H1 (cell line): ENCODE results near the gene COG7. TPM values are rescaled to one million over a fixed set of nuclear protein-coding genes. Genes with fewer than 3 reads are reported as not detected.

Experiments used
- HDAC6 ChIP-seq: IDR thresholded peaks from one replicate; pipeline ENCODE4 v1.7.1; 2012; ENCODE audit warnings: low read depth, mild to moderate bottlenecking, inconsistent platforms, low read length, moderate library complexity
- POLR2A ChIP-seq, 2 experiments: IDR thresholded peaks; 1 replicate in 1 of 2; 2 replicates in 1 of 2; pipeline ENCODE4 v1.6.1; 2011; ENCODE audit warnings: low read depth in 2 of 2, low read length in 2 of 2, mild to moderate bottlenecking in 2 of 2; ENCODE audit errors: control extremely low read depth in 1 of 2
- SIRT6 ChIP-seq: IDR thresholded peaks from one replicate; pipeline ENCODE4 v1.7.1; 2012; ENCODE audit warnings: low read length, inconsistent platforms
- polyA plus RNA-seq, 7 experiments: library from polyadenylated mRNA; depleted of rRNA in 3 of 7; stranded (reverse) in 5 of 7; unstranded in 2 of 7; fragments of >200 nt in 5 of 7; fragments of 200-250 nt in 2 of 7; gene quantifications; 1 replicate in 5 of 7; 2 replicates in 1 of 7; 4 replicates in 1 of 7; pipeline versions ENCODE4 v1.2.1 to v1.2.3, GENCODE V29; 2011 to 2013; ENCODE audit warnings: missing spikeins in 2 of 7, mixed read lengths in 2 of 7
- total RNA-seq: library from RNA; stranded (reverse); fragmentation: NEBNext Ultra II Directional; extraction: Animal tissue kit (Norgen Biotek cat#: 25700); gene quantifications from 2 replicates; pipeline ENCODE4 v1.2.1, GENCODE V29; 2021

Gene COG7
- total and polyA plus RNA-seq, 2 of the 8 experiments (the other 6 are each of a cell fraction or from before 2014, with no cell fraction given) = 17.2 to 40.4 TPM

DNA sequence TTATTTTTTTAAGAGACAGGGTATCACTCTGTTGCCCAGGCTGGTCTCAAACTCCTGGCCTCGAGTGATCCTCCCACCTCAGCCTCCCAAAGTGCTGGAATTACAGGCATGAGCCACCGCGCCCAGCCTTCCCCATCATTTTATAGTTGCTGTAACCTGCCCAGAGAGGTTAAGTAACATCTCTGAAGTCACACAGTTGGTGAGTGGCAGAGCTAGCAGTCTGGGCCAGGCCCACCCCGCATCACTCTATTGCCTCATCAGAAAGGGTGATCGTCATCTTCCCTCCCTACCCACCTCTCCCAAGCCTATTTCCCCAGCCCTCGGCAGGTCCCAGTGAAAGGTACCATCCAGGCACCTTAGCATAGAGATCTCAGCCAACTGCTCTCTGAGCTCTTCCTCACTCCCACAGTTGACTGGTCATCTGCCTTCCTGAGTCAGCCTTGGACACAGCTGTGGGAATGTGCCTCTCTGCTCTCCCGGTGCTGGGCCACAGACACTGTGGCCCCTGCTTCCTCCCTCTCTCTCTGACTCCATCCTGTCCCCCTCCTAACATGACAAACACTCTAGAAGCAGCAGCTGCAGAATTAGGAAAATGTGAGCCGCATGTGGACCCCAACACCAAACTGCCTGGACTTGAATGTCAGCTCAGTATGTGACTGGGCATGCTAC, 93.8 kb downstream of the COG7 start (continued):
- no peak for TF ChIP-seq HDAC6
- no peak for TF ChIP-seq POLR2A (IDR thresholded peaks at IDR 0.05; ENCODE audit: control extremely low read depth in 1 of 2, low read depth in 2 of 2, low read length in 2 of 2)
- no peak for TF ChIP-seq SIRT6
- TF ChIP-seq, all 59 proteins: peak for 0
